CD14-positive monocyte (primary cell): Measurements from ENCODE around the gene PRR15. TPM values are rescaled to one million over a fixed set of nuclear protein-coding genes. Genes with fewer than 3 reads are reported as not detected.

ENCODE experiments used
- DNase-seq, 3 donors: peaks; one replicate each; pipeline ENCODE4 v3.0.0-alpha.2; 2011 to 2022
- H2AFZ ChIP-seq: 2 replicates; pipeline ENCODE4 v1.6.0; 2012; ENCODE audit warnings: mild to moderate bottlenecking, low read depth, low read length, inconsistent platforms; ENCODE audit not compliant: insufficient read depth, poor library complexity, severe bottlenecking
- H3K27ac ChIP-seq, 2 donors: 1 replicate in 1 of 2; 2 replicates in 1 of 2; pipeline ENCODE4 v1.5.1; 2012 to 2013; ENCODE audit warnings: low read length in 2 of 2, control low read depth in 1 of 2, inconsistent platforms in 1 of 2, low read depth in 1 of 2, mild to moderate bottlenecking in 1 of 2
- H3K27me3 ChIP-seq, 2 donors: one replicate each; pipeline versions ENCODE4 v1.6.0 to v1.6.1; 2011 to 2013; ENCODE audit warnings: low read length in 2 of 2; ENCODE audit not compliant: control insufficient read depth in 2 of 2, insufficient read depth in 2 of 2
- H3K36me3 ChIP-seq, 2 donors: replicated peaks in 1 of 2; 1 replicate in 1 of 2; 2 replicates in 1 of 2; pipeline versions ENCODE4 v1.5.1 to v1.6.1; 2012 to 2013; ENCODE audit warnings: low read length in 2 of 2, control low read depth in 1 of 2, inconsistent platforms in 1 of 2, mild to moderate bottlenecking in 1 of 2; ENCODE audit not compliant: insufficient read depth in 2 of 2, control insufficient read depth in 1 of 2
- H3K4me1 ChIP-seq, 2 donors: 1 replicate in 1 of 2; 2 replicates in 1 of 2; pipeline versions ENCODE4 v1.5.1 to v1.6.1; 2012 to 2013; ENCODE audit warnings: low read length in 2 of 2, control low read depth in 1 of 2, inconsistent platforms in 1 of 2, mild to moderate bottlenecking in 1 of 2, moderate library complexity in 1 of 2; ENCODE audit not compliant: insufficient read depth in 2 of 2, control insufficient read depth in 1 of 2
- H3K4me2 ChIP-seq: replicated peaks from 2 replicates; pipeline ENCODE3; 2012; ENCODE audit warnings: low read length, moderate library complexity, mild to moderate bottlenecking; ENCODE audit not compliant: poor library complexity, severe bottlenecking; ENCODE audit errors: extremely low read depth
- H3K4me3 ChIP-seq, 3 experiments: fragments of 200-600 bp in 1 of 3; sonication (generic) in 1 of 3; replicated peaks in 1 of 3; 1 replicate in 2 of 3; 2 replicates in 1 of 3; pipeline ENCODE4 v1.5.1; 2011 to 2013; ENCODE audit warnings: low read length in 3 of 3, mild to moderate bottlenecking in 3 of 3, control low read depth in 2 of 3, low read depth in 2 of 3, inconsistent platforms in 1 of 3, moderate library complexity in 1 of 3
- H3K79me2 ChIP-seq: 2 replicates; pipeline ENCODE4 v1.6.0; 2012; ENCODE audit warnings: mild to moderate bottlenecking, control low read depth, inconsistent platforms, low read length, moderate library complexity; ENCODE audit not compliant: insufficient read depth
- H3K9ac ChIP-seq: 2 replicates; pipeline ENCODE4 v1.6.0; 2017; ENCODE audit warnings: low read length, mild to moderate bottlenecking; ENCODE audit not compliant: insufficient read depth, poor library complexity, severe bottlenecking
- H3K9me3 ChIP-seq, 2 donors: replicated peaks in 1 of 2; 1 replicate in 1 of 2; 2 replicates in 1 of 2; pipeline versions ENCODE4 v1.5.1 to v1.6.1; 2012 to 2013; ENCODE audit warnings: low read length in 2 of 2, control low read depth in 1 of 2; ENCODE audit not compliant: control insufficient read depth in 1 of 2, insufficient read depth in 1 of 2
- H4K20me1 ChIP-seq: 2 replicates; pipeline ENCODE4 v1.6.0; 2012; ENCODE audit warnings: mild to moderate bottlenecking, low read length, control low read depth, moderate library complexity; ENCODE audit not compliant: insufficient read depth
- H3K27ac Mint-ChIP-seq, 7 donors: one replicate each; pipeline ENCODE4 v1.8.0; 2020; ENCODE audit warnings: mild to moderate bottlenecking in 7 of 7, mixed read lengths in 7 of 7, moderate library complexity in 6 of 7, inconsistent platforms in 2 of 7
- H3K27me3 Mint-ChIP-seq, 3 donors: one replicate each; pipeline ENCODE4 v1.8.0; 2021 to 2022; ENCODE audit warnings: low read depth in 3 of 3, mild to moderate bottlenecking in 3 of 3, mixed read lengths in 3 of 3, moderate library complexity in 3 of 3, inconsistent platforms in 1 of 3
- H3K36me3 Mint-ChIP-seq, 2 donors: one replicate each; pipeline ENCODE4 v1.8.0; 2020; ENCODE audit warnings: mixed read lengths in 2 of 2, inconsistent platforms in 1 of 2, mild to moderate bottlenecking in 1 of 2
- H3K4me1 Mint-ChIP-seq: one replicate; pipeline ENCODE4 v1.8.0; 2020; ENCODE audit warnings: mild to moderate bottlenecking, mixed read lengths
- H3K4me3 Mint-ChIP-seq, 2 donors: one replicate each; pipeline ENCODE4 v1.8.0; 2020; ENCODE audit warnings: mild to moderate bottlenecking in 2 of 2, mixed read lengths in 2 of 2, moderate library complexity in 1 of 2
- H3K9me3 Mint-ChIP-seq, 7 donors: one replicate each; pipeline ENCODE4 v1.8.0; 2020 to 2022; ENCODE audit warnings: mixed read lengths in 7 of 7, mild to moderate bottlenecking in 6 of 7, moderate library complexity in 6 of 7, inconsistent platforms in 2 of 7
- WGBS: methylation state at CpG from one replicate; pipeline ENCODE4 v1.1.5; 2013; ENCODE audit warnings: missing lambda C conversion rate; ENCODE audit not compliant: insufficient coverage; 5-methylcytosine and 5-hydroxymethylcytosine counted together
- intact Hi-C, 2 donors: fragments of 100-400 bp; cut with micrococcal nuclease; formaldehyde crosslinking; loops; one replicate each; pipeline versions ENCODE4 v1.15.0 to v1.15.1; 2023
- polyA plus RNA-seq, 3 donors: library from polyadenylated mRNA; depleted of rRNA in 1 of 3; unstranded in 2 of 3; stranded (reverse) in 1 of 3; fragments of 300-500 nt in 2 of 3; fragments of >200 nt in 1 of 3; fragmentation: Illumina TruSeq in 2 of 3; gene quantifications; 1 replicate in 2 of 3; 2 replicates in 1 of 3; pipeline ENCODE4 v1.2.3, GENCODE V29; 2012 to 2021
- TF ChIP-seq, protein P1 (sequence below): fragments of 200-600 bp; IDR thresholded peaks from one replicate; pipeline ENCODE4 v1.8.0; 2022; ENCODE audit warnings: antibody characterized with exemption, mild to moderate bottlenecking

Gene PRR15
- polyA plus RNA-seq, 3 donors: not detected

DNA sequence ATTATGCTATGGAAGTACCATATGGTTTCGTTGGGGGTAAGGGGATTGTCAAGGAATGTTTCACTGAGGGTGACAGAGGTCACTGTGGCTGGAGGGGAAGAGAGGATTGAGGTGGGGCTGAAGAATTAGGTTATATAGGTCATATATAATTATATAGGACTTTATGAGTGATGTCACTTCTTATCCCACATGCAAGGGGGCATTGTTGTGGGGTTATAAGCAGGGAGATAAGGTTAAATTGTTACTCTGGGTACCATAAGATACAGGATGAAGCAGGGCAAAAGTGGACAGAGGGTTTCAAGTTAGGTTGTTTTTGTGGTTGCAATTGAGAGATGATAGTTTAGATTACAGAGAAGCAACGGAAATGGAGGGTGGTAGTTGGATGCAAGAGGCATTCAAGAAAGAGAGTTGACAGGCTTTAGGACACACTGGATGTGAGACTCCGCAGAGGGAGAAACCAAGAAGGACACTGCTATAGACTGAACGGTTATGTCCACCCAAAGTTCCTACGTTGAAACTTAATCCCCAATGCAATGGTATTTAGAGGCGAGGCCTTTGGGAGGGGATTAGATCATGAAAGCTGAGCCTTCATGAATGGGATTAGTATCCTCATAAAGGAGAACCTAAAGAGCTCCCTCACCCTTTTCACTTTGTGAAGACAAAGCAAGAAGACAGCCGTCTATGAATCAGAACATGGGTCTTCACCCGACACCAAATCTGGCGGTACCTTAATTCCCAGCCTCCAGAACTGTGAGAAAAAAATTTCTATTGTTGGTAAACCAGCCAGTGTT, 7.0 kb upstream of the PRR15 start:
- Histone ChIP-seq H3K79me2 (no peaks in the 10 kb centered on the region), H3K4me1 (no peaks in the 10 kb centered on the region), H3K4me3 (no peak overlapping the region), H4K20me1 (no peaks in the 10 kb centered on the region), H2AFZ (no peak overlapping the region), H3K9me3 (no peaks in the 10 kb centered on the region), H3K9ac (no peak overlapping the region), H3K36me3 (no peaks in the 10 kb centered on the region), H3K4me2 (no peak overlapping the region), H3K27me3 (peaks cover 7 to 18% of the 10 kb centered on the region in 2 donors), H3K27ac (no peak overlapping the region)
- Mint-ChIP-seq H3K36me3 (no peaks in the 10 kb centered on the region), H3K4me1 (peaks cover 10% of the 10 kb centered on the region), H3K27me3 (peaks cover 16 to 24% (median 23%) of the 10 kb centered on the region in 3 donors), H3K27ac (no peak overlapping the region), H3K4me3 (no peak overlapping the region), H3K9me3 (peaks cover 0 to 20% (median 2%) of the 10 kb centered on the region in 7 donors)
- TF ChIP-seq, protein P1, sequence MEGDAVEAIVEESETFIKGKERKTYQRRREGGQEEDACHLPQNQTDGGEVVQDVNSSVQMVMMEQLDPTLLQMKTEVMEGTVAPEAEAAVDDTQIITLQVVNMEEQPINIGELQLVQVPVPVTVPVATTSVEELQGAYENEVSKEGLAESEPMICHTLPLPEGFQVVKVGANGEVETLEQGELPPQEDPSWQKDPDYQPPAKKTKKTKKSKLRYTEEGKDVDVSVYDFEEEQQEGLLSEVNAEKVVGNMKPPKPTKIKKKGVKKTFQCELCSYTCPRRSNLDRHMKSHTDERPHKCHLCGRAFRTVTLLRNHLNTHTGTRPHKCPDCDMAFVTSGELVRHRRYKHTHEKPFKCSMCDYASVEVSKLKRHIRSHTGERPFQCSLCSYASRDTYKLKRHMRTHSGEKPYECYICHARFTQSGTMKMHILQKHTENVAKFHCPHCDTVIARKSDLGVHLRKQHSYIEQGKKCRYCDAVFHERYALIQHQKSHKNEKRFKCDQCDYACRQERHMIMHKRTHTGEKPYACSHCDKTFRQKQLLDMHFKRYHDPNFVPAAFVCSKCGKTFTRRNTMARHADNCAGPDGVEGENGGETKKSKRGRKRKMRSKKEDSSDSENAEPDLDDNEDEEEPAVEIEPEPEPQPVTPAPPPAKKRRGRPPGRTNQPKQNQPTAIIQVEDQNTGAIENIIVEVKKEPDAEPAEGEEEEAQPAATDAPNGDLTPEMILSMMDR: peak; percentile 13
- intact Hi-C loops: no loop called here
- DNase-seq: no peak
- 94% methylated on average over 3 of the region's 9 CpGs for WGBS

DNA sequence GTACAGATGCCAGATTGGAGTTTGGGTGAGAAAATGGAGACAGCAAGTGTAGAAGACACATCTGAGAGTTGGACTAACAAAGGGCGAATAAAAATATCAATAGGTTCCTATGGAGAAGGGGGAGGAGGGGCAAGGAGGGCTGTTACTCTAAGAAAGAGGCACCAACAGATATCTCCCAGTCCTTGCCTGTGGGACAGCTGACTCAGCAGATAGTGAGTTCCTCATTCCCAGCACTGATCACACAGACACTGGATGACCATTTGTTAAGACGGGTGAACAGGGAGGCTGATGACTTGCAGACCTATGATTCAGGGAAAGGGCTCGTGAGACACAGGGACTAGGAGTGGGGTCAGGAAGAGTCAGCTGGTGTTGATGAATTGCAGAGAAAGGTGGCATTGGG, 5.7 kb upstream of the PRR15 start:
- DNase-seq: peak; percentile 57 to 84 (median 64)
- Histone ChIP-seq H3K36me3 (no peaks in the 10 kb centered on the region), H3K9me3 (no peaks in the 10 kb centered on the region), H3K27ac (no peak overlapping the region), H3K4me3 (no peak overlapping the region), H3K27me3 (peaks cover 19 to 32% of the 10 kb centered on the region in 2 donors), H3K79me2 (no peaks in the 10 kb centered on the region), H2AFZ (no peak overlapping the region), H3K9ac (no peak overlapping the region), H4K20me1 (no peaks in the 10 kb centered on the region), H3K4me1 (peaks cover 5 to 6% of the 10 kb centered on the region in 2 donors), H3K4me2 (no peak overlapping the region)
- TF ChIP-seq, protein P1: no peak
- peaks cover 30 to 37% (median 36%) of the 10 kb centered on the region in 3 donors for H3K27me3 Mint-ChIP-seq
- H3K36me3 Mint-ChIP-seq: no peaks in the 10 kb centered on the region
- 17% methylated on average over 3 of the region's 3 CpGs for WGBS
- H3K4me1 Mint-ChIP-seq: peaks cover 15% of the 10 kb centered on the region
- peak overlapping the region in 1 of 2 donors; percentile 14 for H3K4me3 Mint-ChIP-seq
- intact Hi-C loops: no loop called here
- no peak overlapping the region for H3K27ac Mint-ChIP-seq
- peaks cover 0 to 24% (median 3%) of the 10 kb centered on the region in 7 donors for H3K9me3 Mint-ChIP-seq
